DOHH2 (cell line): ENCODE data around the gene MRPL12.

Experiments used
- H3F3A ChIP-seq: fragments of 200-600 bp; sonication (generic), shearing (Covaris generic); 2 replicates; pipeline ENCODE4 v1.6.0; 2016; ENCODE audit warnings: antibody characterized with exemption, mild to moderate bottlenecking; ENCODE audit not compliant: control insufficient read depth, insufficient read depth
- H3K27ac ChIP-seq: fragments of 200-600 bp; sonication (generic); 2 replicates; pipeline ENCODE4 v1.5.1; 2014; ENCODE audit warnings: low read depth, mild to moderate bottlenecking, low read length, moderate library complexity
- H3K27me3 ChIP-seq: fragments of 200-600 bp; sonication (generic); 2 replicates; pipeline ENCODE4 v1.6.1; 2014; ENCODE audit warnings: mild to moderate bottlenecking, low read length, mixed read lengths; ENCODE audit not compliant: control insufficient read depth
- H3K36me3 ChIP-seq: fragments of 200-600 bp; sonication (generic); 2 replicates; pipeline ENCODE4 v1.6.1; 2014; ENCODE audit warnings: mild to moderate bottlenecking, low read length, moderate library complexity, mixed read lengths; ENCODE audit not compliant: control insufficient read depth
- H3K4me1 ChIP-seq: fragments of 200-600 bp; sonication (generic); 2 replicates; pipeline ENCODE4 v1.6.1; 2014; ENCODE audit warnings: mild to moderate bottlenecking, low read length, mixed read lengths; ENCODE audit not compliant: control insufficient read depth
- H3K4me2 ChIP-seq: fragments of 200-600 bp; sonication (generic); 2 replicates; pipeline ENCODE4 v1.6.0; 2014; ENCODE audit warnings: mild to moderate bottlenecking, low read length, moderate library complexity
- H3K4me3 ChIP-seq: fragments of 200-600 bp; sonication (generic); 2 replicates; pipeline ENCODE4 v1.5.1; 2014; ENCODE audit warnings: mild to moderate bottlenecking, low read length, mixed read lengths
- H3K79me2 ChIP-seq: fragments of 200-600 bp; sonication (generic); 2 replicates; pipeline ENCODE4 v1.6.1; 2014; ENCODE audit warnings: mild to moderate bottlenecking, low read length, mixed read lengths; ENCODE audit not compliant: control insufficient read depth
- H3K9me2 ChIP-seq: fragments of 200-600 bp; sonication (generic); replicated peaks from 2 replicates; pipeline ENCODE4 v1.6.1; 2014; ENCODE audit warnings: mild to moderate bottlenecking, low read length, mixed read lengths; ENCODE audit not compliant: control insufficient read depth
- H3K9me3 ChIP-seq: fragments of 200-600 bp; sonication (generic); 2 replicates; pipeline ENCODE4 v1.6.1; 2014; ENCODE audit warnings: antibody characterized with exemption, low read length, mixed read lengths; ENCODE audit not compliant: control insufficient read depth, insufficient read depth
- H4K20me1 ChIP-seq: fragments of 200-600 bp; sonication (generic); 2 replicates; pipeline ENCODE4 v1.6.0; 2014; ENCODE audit warnings: low read depth, mild to moderate bottlenecking, antibody characterized with exemption, low read length, moderate library complexity; ENCODE audit not compliant: control insufficient read depth, insufficient read depth
- CTCF ChIP-seq: fragments of 200-600 bp; sonication (generic); IDR thresholded peaks from one replicate; pipeline ENCODE4 v1.5.1; 2014; ENCODE audit warnings: antibody characterized with exemption, mild to moderate bottlenecking, low read depth, low read length; ENCODE audit not compliant: poor library complexity, severe bottlenecking
- EZH2phosphoT487 ChIP-seq: fragments of 200-600 bp; sonication (generic); IDR thresholded peaks from 2 replicates; pipeline ENCODE4 v1.6.1; 2017; ENCODE audit warnings: borderline replicate concordance, mild to moderate bottlenecking, antibody characterized with exemption, low read length, moderate library complexity, mixed read lengths

The MRPL12 gene

GRCh38 chr17:81741594-81742452 lies 38.7 kb downstream of the MRPL12 start:
- no peaks in the 10 kb centered on the region for H3K27me3 ChIP-seq
- TF ChIP-seq EZH2phosphoT487: no peak
- TF ChIP-seq CTCF: no peak
- no peaks in the 10 kb centered on the region for H3K9me3 ChIP-seq
- no peak overlapping the region for H3K4me2 ChIP-seq
- H4K20me1 ChIP-seq: no peaks in the 10 kb centered on the region
- no peaks in the 10 kb centered on the region for H3K79me2 ChIP-seq
- H3K4me1 ChIP-seq: no peaks in the 10 kb centered on the region
- H3K27ac ChIP-seq: no peak overlapping the region
- H3K36me3 ChIP-seq: no peaks in the 10 kb centered on the region
- no peaks in the 10 kb centered on the region for H3F3A ChIP-seq
- H3K9me2 ChIP-seq: no peaks in the 10 kb centered on the region
- H3K4me3 ChIP-seq: no peak overlapping the region
